Hematopoietic multipotent progenitor cell treated with erythropoietin and hydrocortisone succinate and interleukin-3 and kit ligand, for 17 days (in vitro differentiated cells): ENCODE results near the gene SFMBT1.

Experiments used
- DNase-seq: peaks from one replicate; pipeline ENCODE4 v3.0.0-alpha.2; 2015; ENCODE audit warnings: low spot score

The SFMBT1 gene

GRCh38 chr3:52881871-52882270 is 164.0 kb downstream of the SFMBT1 start:
- no peak for DNase-seq

DNA sequence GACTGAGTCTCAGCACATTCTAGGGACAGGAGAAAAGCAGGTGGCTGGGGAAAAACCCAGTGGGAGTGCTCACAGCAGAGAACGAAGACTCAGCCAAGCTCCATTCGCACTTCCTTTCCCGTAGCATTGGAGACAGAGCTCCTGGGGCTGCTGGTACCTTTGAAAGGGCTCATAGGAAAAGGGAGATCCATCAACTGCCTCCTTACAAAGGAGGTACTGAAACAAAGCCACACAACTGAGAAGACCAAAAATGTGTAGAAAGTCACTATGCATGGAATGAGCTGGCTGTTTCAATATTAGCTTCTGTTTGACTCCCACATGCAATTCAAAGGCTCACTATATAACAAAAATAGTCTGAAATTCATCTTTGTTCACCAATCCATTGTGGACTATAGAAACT is 165.4 kb downstream of the SFMBT1 start:
- no peak for DNase-seq

DNA sequence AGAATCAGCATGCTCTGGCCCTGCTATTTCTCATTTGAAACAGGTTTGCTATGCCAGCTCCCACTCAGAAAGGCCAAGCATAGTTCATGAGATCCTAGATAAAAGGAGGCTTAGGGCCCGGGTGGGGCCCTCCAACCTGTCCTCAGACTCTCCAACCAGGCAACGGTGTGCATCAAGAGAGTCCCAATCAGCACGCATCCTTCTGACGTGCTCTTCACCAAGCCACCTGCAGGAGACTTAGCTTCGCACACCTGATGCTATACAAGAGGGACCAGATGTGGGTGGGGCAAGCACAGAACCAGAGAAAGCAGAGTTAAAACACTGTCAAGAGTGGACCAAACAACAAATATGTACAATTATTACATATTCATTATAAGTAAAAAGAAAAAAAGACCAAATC is 165.8 kb downstream of the SFMBT1 start:
- no peak for DNase-seq

DNA sequence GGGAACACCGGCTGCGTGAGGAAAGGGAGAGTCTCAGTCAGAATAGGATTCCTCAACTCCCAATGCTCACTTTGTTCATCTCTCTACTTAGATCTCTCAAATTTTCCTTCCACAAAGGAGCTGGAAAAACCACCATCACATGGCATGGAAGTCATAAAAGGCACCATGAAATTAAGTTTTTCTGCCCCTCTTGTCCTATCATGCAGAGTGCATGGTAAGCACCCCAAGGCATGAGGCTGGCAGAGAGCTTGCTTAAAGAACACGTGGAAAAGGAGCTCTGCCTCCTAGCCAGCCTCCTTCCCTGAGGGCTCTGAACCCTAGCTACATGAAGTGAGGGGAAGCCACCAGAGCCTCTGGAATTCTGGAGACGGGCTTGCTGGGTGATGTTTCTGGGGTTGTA is 166.3 kb downstream of the SFMBT1 start:
- no peak for DNase-seq

GRCh38 chr3:52879090-52879489 is 166.8 kb downstream of the SFMBT1 start:
- no peak for DNase-seq

- no peak for DNase-seq
Observed at GRCh38 chr3:52877085-52877484, 168.8 kb downstream of the SFMBT1 start.

- no peak for DNase-seq
Observed at GRCh38 chr3:52874864-52875587, 170.8 kb downstream of the SFMBT1 start.

DNA sequence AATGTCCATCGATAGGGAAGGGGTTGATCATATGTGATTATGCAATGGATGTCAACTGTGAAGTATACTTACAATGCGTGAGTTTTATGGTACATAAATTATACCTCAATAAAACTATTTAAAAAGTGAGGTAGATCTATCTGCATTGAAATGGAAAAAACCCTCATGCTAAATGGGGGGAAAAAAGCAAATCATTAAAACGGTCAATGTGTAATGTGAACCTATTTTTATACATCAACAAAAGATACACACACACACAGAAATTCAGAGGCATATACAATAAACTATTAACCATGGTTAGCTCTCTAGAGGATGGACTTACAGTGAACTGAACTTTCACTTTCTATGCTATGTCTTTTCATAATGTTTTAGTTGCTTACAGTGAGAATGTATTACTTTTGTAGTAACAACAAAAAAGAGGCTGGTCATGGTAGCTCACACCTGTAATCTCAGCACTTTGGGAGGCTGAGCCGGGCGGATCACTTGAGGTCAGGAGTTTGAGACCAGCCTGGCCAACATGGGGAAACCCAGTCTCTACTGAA is 171.6 kb downstream of the SFMBT1 start:
- no peak for DNase-seq

DNA sequence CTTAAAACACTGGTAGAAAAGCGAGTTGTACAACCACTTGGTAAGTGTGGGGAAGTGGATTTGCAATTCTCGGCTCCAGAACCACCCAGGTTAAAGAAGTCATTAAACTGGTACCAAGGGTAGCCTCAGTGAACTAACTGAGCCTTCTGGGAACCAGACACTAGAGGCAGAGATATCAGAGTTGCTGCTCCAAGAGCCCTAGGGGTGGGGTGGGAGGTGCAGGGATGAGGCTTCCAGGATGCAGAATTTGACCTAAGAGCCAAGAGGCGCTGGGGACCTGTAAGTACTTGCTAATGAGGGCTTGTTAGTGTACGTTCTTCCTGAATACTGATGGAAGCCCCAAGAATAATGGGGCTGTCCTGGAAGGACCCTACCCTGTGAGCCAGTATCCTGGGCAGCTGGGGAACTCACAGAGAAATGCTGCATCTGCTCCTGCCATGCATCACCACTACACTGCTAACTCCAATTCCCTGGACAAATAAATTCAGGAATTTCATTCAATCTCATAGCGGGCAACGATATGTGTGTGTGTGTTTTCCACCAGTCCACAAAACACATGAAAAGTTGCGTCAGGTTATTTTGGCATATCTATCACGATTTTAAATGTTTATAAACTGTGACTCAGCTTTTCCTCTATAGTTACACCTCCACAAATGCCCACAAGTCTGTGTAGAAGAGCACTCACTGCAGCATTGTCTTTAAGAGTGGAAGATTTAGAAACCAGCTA is 172.3 kb downstream of the SFMBT1 start:
- DNase-seq: no peak

GRCh38 chr3:52872245-52872644 is 173.6 kb downstream of the SFMBT1 start:
- DNase-seq: no peak

DNA sequence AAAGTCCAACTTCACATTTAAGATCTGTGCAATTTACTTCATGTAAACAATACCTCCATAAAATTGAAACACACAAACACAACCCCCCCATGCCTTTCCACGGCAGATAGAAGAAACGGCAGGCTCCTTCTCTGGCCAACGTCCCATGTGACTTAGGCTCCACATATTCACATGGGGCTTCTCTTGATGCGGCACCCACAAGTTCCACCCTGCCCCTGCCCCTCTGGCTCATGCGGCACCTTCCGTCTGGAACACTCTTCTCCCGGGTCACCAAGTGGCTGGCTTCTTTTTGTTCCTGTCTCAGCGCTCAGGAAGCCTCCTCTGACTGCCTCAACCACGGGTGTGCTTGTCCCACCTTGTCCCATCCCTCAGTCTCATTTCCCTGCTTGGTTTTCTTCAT is 174.1 kb downstream of the SFMBT1 start:
- no peak for DNase-seq

DNA sequence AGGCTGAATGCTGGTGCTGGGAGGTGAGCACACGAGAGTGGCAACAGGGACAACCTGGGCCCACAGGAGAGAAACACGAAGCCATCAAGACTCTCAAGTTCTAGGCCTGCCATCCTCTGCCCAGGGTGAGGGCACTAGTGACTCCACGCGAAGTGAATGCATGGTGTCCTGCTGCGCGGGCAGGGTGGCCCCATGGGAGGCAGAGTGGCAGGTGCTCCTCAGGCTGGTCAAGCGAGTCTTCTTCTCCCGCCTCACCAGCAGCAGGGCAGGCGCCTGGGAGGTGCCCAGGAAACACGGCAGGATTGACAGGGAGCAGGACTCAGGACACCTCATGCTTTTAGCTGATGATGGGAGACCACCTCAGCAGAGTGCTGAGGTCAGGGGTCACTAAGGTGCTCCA is 175.4 kb downstream of the SFMBT1 start:
- no peak for DNase-seq

GRCh38 chr3:52866427-52866826 is 179.4 kb downstream of the SFMBT1 start:
- DNase-seq: no peak

DNA sequence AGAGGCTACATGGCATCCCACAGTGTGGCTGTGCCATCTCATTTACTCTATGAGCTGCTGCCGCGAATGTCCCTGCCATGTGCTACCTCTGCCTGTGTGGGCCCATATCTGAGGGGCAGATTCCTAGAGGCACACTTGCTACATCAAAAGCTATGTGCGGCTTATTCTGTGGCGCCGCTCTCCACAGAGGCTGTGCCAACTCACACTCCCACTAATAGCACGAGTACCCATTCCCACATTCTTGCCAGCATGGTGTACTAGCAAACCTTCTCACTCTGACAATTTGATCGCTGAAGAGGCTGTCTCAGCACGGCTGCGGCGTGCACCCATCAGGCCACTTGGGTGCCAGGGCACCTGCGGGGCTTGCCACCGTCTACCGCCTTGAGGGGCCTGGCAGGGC is 179.9 kb downstream of the SFMBT1 start:
- no peak for DNase-seq

GRCh38 chr3:52860424-52860768 is 185.5 kb downstream of the SFMBT1 start:
- DNase-seq: no peak

DNA sequence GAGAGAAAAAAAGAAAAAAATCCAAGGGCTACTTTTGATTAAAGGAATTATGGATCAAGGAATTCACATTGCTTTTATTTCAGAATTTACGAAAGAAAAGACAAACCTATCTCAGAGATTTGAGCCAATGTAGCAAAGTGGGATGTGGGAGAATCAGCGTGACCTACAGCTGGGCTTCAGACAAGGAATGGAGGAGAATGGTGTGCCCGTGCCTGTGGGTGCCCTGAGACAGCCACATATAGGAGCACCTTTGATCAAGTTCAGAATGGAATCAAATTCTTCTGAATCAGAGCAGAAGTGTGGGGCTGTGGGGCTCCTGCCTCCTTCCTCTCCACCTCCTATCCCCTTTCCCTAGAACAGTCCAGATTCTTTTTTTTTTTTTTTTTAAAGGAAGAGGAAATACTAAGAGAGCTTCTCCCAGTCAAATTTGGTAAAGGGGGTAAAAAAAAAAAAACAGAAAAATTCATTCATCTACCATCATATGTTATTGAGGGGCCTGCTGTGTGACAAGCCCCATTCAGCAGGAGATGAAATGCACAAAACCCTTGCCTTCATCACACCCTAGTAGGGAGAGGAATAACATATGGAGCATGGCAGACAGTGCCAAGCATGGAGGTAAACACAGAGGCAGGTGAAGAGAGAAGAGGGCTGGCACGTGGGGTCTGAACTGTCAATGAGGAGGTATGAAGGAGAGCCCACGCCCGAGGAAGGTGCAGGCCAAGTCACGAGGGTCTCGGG is 186.0 kb downstream of the SFMBT1 start:
- no peak for DNase-seq

GRCh38 chr3:52857864-52858263 is 188.0 kb downstream of the SFMBT1 start:
- no peak for DNase-seq

GRCh38 chr3:52857133-52857532 is 188.7 kb downstream of the SFMBT1 start:
- DNase-seq: no peak

DNA sequence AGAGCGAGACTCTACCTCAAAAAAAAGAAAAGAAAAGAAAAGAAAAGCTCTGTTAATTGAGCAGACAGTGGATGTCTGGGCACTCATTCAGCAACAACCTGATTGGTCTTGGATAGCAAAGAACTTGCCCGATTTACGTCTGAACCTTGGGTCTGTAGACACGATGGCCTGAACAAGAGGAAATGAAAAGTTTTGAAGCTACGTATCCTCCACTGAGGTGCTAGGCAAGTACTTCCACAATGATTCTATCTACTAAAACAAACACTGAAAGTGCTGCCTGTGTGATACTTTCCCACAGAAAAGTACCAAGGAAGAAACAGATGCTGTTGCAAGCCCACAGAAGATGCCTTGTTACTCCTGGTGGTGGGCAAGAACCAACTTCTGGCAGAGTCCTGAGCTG is 189.2 kb downstream of the SFMBT1 start:
- DNase-seq: no peak

GRCh38 chr3:52854013-52854412 is 191.9 kb downstream of the SFMBT1 start:
- no peak for DNase-seq
